GM19324 (cell line): ENCODE measurements around the gene STX19.
"Not testable (repeated sequence)": the region's sequence is repeated elsewhere in the genome, so short reads cannot be mapped to it uniquely, and the experiment has no call there.

Experiments used
- ATAC-seq: cut with Tn5 transposase; IDR thresholded peaks from one replicate; pipeline ENCODE4 v1.9.1; 2021; ENCODE audit warnings: mild to moderate bottlenecking, moderate library complexity; ENCODE audit not compliant: unreplicated experiment, low FRiP score

The STX19 gene

GRCh38 chr3:94028093-94028837 lies at the start of gene STX19:
STX19 (minus strand) TSS chr3:94028597; CDS start chr3:94015269, 13,328 bp downstream.
- ATAC-seq, result no peak

GRCh38 chr3:94076055-94076454 lies 47.7 kb upstream of the STX19 start:
- ATAC-seq, result no peak

- ATAC-seq, result peak; percentile 71
Measured at GRCh38 chr3:94071713-94072284, 43.4 kb upstream of the STX19 start.

- peak; percentile 83 for ATAC-seq
Measured at GRCh38 chr3:94070341-94070911, 42.0 kb upstream of the STX19 start.

- ATAC-seq, result no peak
Measured at GRCh38 chr3:94069194-94069813, 40.9 kb upstream of the STX19 start.

- ATAC-seq, result no peak
Measured at GRCh38 chr3:94066506-94067500, 38.4 kb upstream of the STX19 start.

GRCh38 chr3:94065819-94066480 lies 37.6 kb upstream of the STX19 start:
- ATAC-seq, result no peak

GRCh38 chr3:94065122-94065521 lies 36.7 kb upstream of the STX19 start:
- no peak for ATAC-seq

GRCh38 chr3:94064243-94064860 lies 36.0 kb upstream of the STX19 start:
- ATAC-seq, result no peak

- ATAC-seq, result no peak
Measured at GRCh38 chr3:94063496-94064119, 35.2 kb upstream of the STX19 start.

GRCh38 chr3:94062513-94063404 lies 34.4 kb upstream of the STX19 start, which contains the start of the genes DHFR2 and NSUN3:
DHFR2 (minus strand) TSS chr3:94062916; CDS start chr3:94061511, 1,405 bp downstream.
NSUN3 (plus strand) TSS chr3:94063061; CDS start chr3:94063127, 66 bp downstream.
- peak; percentile 97 for ATAC-seq

- ATAC-seq, result no peak
Measured at GRCh38 chr3:94061297-94061696, 32.9 kb upstream of the STX19 start.

- no peak for ATAC-seq
Measured at GRCh38 chr3:94050546-94050945, 22.1 kb upstream of the STX19 start.

- no peak for ATAC-seq
Measured at GRCh38 chr3:94049267-94049666, 20.9 kb upstream of the STX19 start.

- no peak for ATAC-seq
Measured at GRCh38 chr3:94046533-94046932, 18.1 kb upstream of the STX19 start.

GRCh38 chr3:94044100-94044936 lies 15.9 kb upstream of the STX19 start:
- not testable (repeated sequence) for ATAC-seq

- ATAC-seq, result no peak
Measured at GRCh38 chr3:94043285-94043684, 14.9 kb upstream of the STX19 start.
